NCI-H146 treated with DMSO at 0.1 percent for 48 hours (cell line): ENCODE results near the gene RIF1.

ENCODE experiments used
- DNase-seq: peaks from one replicate; lab custom pipeline; 2025; ENCODE audit not compliant: unreplicated experiment; lab: John Stamatoyannopoulos, UW

RIF1 gene

DNA sequence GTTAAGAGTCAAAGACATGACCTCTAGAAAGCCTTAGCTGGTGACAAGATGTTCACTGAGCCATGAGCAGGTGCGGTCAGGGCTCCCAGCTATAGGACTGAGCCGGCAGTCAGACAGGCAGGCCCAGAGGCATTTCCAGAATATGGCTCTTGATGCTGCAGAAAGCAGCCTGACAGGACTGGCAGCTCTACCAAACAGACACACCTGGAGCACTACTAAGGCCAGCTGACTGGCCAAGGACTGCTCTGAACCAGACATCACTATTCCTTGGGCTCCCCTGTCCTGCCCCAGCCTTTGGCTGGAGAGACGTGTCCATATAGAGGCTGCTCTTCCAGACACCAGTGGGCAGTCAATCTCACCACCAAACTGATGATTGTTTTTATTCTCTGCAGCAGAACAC lies 98.8 kb downstream of the RIF1 start:
- DNase-seq, result no peak

DNA sequence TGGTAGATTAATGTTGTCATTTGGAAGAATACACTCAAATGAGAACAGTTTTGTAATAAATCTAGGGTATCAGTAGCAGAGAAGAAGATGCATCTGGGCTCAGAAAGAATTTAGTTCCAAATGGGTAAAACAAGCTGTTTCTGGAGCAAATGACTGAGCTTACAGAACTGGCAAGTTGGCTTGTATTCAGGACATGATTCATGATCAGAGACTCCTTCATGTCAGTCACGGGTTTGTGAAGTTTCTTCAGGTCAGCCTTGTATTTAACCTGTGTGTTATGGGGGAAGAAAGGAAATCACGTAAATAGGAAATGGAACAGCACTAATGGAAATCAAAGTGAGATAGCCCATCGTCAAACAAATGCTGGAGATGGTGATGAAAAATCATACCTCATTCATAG lies 109.1 kb downstream of the RIF1 start:
- DNase-seq, result no peak

DNA sequence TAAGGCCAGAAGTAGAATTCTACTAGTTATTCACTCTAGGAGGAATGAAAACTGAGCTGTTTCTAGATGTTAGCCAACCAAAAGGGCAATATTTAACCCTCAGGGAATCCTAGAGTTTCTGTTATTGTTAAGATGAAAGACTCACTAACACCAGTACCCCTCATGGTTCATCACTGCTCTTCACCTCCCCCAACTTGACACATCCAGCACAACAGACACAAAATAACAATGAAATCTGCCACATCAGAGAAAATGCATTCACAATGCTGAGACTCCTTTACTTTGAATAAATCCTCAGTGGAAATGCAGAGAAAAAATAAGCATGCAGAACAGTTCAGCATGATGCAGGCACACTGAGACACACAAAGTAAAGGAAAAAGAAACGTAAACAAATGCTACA lies 111.3 kb downstream of the RIF1 start:
- DNase-seq, result no peak

DNA sequence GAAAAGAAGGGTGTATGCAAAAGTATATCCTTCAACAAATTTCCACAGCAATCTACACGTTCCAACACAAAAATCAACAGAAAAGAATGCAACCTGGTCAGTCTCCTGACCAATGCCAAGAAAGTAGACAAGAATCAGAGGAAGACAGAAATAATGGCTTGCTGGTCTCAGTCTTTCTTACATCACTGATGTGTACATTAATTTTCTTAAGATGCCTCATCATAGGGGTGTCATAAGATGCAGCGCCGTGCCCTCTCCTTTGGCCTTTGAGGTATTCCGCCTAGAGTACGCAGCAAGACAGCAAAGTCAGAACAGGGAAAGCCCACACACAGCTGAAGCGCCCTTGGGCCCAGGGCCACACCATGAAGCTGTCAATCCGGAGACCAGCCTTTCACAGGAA lies 112.9 kb downstream of the RIF1 start:
- DNase-seq, result no peak

DNA sequence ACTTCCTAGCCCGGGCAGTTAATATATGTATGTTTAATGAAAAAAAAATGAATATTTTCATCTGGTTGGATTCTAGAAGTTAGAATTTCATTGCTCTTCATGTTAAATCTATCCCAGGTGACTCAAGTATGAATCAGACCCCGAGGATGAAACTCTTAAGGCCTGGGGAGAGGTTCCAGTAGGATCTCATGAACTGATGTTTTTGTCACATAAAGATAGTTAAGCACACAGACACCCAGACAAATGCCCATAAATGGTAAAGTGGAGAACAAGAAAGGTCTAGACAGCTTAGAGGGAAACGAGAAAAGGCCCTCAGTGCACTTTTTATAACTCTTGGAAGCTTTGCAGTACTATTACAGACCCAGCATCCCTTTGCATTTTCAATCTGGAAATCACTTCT lies 114.1 kb downstream of the RIF1 start:
- no peak for DNase-seq

DNA sequence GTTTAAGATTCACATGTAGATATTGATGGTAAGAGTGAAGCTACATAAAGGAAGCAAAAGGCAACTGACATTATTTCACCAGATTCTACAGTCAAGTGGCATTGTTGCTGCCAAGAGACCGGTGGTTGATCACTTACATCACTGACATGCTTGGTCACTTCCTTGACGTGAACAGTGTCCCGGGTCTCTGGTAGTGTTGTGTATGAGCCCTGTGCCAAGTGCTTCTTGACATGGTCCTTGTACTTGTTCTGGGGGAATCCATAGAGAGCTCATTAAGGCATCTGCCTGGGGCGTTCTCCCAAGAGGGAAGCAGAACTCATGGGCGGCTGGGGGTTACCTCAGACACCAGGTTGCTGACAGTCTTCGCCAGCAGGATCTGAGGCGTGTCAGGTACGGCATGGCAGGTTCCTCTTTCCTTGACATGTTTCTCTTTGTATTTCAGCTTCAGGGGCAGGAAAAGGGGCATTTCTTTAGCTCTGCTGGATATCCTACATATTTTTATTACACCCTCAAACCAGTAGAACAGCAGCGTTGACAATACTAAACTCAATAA lies 116.2 kb downstream of the RIF1 start:
- DNase-seq, result no peak

DNA sequence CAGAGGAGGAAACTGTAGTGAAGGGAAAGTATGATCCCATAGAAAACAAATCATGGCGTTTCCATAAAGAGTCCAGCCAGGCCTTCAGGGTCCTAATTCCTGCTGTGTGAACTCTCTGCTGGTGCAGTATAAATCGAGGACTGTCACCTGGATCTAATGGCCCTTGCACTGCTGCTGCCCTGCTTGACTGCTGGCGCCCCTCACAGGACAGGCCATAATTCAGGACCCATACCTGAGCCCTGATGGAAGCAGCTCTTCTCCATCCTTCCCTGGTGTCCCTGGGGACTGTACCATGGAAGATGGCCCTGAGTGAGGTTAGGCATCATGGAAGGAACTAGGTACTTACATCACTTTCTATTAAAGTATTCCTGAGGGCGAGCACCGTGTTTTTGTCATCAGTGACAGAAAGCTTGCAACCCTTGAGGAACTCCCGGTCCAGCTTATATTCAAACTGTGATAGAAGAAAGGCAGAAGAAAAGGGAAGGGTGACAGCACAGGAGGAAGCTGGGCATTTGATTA lies 116.9 kb downstream of the RIF1 start:
- DNase-seq, result no peak
